ENCODE measurements around the gene VCX2.

DNA sequence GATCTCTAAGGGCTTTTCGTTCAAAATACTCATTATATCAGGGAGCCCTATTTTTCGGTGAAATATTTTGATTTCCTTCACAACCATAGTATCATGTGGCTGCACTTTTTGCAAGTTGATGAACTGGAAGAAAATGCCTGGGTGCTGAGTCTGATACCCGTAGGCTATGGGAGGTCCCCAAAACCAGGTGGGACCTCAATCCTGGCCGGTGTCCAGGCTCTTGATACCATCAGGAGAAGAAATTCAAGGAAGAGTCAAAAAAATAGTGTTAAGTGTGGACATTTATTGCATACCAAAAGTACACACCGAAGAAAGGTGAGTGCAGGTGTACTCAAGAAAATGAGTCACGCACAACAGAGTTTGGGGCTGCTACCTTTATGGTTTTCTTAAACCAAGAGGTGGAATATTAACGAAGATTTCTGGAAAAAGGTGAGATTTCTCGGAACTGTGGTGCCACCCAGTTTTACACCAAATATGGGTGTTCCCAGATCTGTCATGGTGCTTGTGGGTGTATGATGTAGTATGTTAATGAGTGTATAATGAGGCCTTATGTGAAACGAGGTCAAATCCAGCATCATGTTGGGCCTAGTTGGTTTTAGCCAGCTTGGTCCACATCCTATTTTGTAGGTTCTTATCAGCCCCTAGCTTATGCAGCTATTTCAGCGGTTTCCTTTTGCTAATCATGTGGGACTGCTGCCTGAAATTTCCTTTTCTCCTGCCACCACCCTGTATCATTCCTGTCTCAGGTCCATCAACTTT lies 29.9 kb downstream of the VCX2 start:
- TF ChIP-seq REPIN1 (tag by site-specific recombination; IDR thresholded peaks at IDR 0.05; ENCODE audit: low read depth) (no peak), KLF8 (tag by site-specific recombination; IDR thresholded peaks at IDR 0.05) (no peak), ZNF585B (tag by site-specific recombination; IDR thresholded peaks at IDR 0.05) (no peak)
- TF ChIP-seq, protein P1, sequence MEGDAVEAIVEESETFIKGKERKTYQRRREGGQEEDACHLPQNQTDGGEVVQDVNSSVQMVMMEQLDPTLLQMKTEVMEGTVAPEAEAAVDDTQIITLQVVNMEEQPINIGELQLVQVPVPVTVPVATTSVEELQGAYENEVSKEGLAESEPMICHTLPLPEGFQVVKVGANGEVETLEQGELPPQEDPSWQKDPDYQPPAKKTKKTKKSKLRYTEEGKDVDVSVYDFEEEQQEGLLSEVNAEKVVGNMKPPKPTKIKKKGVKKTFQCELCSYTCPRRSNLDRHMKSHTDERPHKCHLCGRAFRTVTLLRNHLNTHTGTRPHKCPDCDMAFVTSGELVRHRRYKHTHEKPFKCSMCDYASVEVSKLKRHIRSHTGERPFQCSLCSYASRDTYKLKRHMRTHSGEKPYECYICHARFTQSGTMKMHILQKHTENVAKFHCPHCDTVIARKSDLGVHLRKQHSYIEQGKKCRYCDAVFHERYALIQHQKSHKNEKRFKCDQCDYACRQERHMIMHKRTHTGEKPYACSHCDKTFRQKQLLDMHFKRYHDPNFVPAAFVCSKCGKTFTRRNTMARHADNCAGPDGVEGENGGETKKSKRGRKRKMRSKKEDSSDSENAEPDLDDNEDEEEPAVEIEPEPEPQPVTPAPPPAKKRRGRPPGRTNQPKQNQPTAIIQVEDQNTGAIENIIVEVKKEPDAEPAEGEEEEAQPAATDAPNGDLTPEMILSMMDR (tag by site-specific recombination; IDR thresholded peaks at IDR 0.05) = no peak

All from HEK293 (cell line).